ENCODE results near the gene PTPN18. TPM values are rescaled to one million over a fixed set of nuclear protein-coding genes. Genes with fewer than 3 reads are reported as not detected.

Gene PTPN18
- total RNA-seq, 2 donors from 2014 or later: 60.5 to 69.7 TPM

DNA sequence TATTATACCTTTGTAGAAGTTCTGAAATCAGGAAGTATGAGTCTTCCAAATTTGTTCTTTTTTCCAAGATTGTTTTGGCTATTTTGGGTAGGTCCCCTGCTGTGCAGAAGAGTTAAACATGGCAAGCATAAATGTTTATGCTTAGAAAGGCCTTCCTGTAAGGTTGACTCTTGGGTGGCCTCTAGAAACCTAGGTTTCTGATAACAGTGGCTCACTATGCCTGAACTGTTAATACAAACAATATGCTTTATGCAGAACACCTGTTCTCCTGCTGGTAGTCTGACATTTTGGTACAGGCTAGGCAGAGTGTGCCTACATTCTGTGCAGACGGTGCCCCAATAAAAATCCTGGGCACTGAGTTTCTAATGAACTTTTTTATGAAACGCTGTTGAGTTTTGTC is 10.1 kb downstream of the PTPN18 start:
- Mint-ChIP-seq H3K27ac (no peak overlapping the region), H3K4me3 (no peak overlapping the region), H3K36me3 (ENCODE audit: low read depth) (peaks cover 13% of the 10 kb centered on the region), H3K9me3 (no peaks in the 10 kb centered on the region), H3K27me3 (no peaks in the 10 kb centered on the region), H3K4me1 (peaks cover 12% of the 10 kb centered on the region)
- no peak for ATAC-seq (replicated peaks)

DNA sequence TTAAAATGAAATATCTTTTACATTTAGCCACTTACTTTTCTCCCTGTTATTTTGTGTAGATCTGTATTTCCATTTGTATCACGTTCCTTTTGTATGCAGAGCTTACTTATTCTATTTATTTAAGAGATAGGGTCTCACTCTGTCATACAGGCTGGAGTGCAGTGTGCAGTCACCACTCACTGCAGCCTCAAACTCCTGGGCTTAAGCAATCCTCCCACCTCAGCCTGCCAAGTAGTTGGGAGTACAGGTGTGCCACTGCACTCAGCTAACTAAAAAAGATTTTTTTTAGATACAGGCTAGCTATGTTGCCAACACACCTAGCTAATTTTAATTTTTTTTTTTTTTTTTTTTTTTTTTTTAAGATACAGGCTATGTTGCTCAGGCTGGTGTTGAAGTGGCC is 10.9 kb downstream of the PTPN18 start:
- Mint-ChIP-seq H3K27me3 (no peaks in the 10 kb centered on the region), H3K4me1 (peaks cover 17% of the 10 kb centered on the region), H3K9me3 (no peaks in the 10 kb centered on the region), H3K36me3 (ENCODE audit: low read depth) (peaks cover 21% of the 10 kb centered on the region), H3K27ac (no peak overlapping the region), H3K4me3 (no peak overlapping the region)
- ATAC-seq (replicated peaks): no peak

DNA sequence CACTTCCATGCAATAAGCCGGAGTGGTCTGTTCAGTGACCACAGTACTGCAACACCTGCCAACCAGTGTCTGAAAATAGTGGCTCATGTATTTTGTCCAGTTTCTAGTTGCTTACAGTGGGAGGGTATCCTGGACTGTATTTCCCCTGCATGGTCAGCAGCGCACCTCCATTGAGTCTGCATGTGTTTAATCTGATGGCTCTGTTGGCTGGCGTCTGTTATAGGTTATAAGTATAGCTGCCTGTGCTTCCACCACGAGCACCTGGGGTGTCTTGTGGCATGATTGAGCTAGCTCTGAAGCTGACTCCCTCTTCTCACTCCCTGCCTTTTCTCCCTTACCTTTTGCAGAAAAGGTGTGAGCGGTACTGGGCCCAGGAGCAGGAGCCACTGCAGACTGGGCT is 12.9 kb downstream of the PTPN18 start:
- H3K36me3 Mint-ChIP-seq (ENCODE audit: low read depth): peaks cover 36% of the 10 kb centered on the region
- H3K27ac Mint-ChIP-seq: no peak overlapping the region
- no peaks in the 10 kb centered on the region for H3K27me3 Mint-ChIP-seq
- ATAC-seq (replicated peaks): no peak
- no peaks in the 10 kb centered on the region for H3K9me3 Mint-ChIP-seq
- peaks cover 26% of the 10 kb centered on the region for H3K4me1 Mint-ChIP-seq
- H3K4me3 Mint-ChIP-seq: no peak overlapping the region

DNA sequence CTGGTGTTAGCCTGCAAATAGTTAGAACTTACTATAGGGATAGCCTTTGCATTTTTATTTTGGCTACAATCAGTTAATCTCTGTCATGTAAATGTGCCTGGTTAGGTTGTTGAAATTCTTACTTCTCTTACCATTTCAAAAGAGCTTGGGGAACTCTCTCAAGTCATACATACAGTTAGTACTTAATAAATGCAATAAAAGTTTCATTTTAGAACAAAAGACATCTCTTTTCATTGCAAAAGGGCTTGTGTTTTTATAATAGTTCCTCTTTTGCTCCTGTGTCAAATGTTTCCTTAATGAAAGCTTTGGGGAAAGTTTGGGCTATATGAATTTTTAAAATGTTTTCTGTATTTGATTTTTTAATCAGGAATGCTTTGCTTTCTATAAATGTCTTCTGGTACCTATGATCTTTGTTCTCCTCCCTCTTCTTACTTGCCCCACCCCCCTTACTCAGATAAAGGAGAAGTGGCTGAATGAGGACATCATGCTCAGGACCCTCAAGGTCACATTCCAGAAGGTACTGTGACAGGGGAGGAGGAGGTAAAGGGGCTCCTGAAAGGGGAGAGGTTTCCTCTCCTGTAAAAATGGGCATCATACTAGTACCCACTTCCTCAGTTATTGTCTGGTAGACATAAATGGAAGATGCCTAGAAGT is 13.6 kb downstream of the PTPN18 start:
- peak overlapping the region; percentile 99 for H3K27ac Mint-ChIP-seq
- H3K4me1 Mint-ChIP-seq: peaks cover 28% of the 10 kb centered on the region
- peak overlapping the region; percentile 95 for H3K4me3 Mint-ChIP-seq
- H3K36me3 Mint-ChIP-seq (ENCODE audit: low read depth): peaks cover 42% of the 10 kb centered on the region
- no peaks in the 10 kb centered on the region for H3K9me3 Mint-ChIP-seq
- no peaks in the 10 kb centered on the region for H3K27me3 Mint-ChIP-seq
- ATAC-seq (replicated peaks): no peak

DNA sequence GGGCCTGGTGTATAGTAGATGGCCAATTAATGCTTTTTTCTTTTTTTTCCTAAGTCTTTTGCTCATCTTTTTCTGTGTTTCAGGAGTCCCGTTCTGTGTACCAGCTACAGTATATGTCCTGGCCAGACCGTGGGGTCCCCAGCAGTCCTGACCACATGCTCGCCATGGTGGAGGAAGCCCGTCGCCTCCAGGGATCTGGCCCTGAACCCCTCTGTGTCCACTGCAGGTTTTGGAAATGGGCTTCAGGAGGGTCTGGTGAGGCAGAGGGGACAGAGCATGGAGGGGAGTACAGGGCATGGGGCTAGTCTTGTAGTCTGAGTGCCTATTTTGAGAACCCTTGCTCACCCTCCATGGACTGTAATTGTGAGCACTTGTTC is 14.1 kb downstream of the PTPN18 start:
- Mint-ChIP-seq H3K36me3 (ENCODE audit: low read depth) (peaks cover 47% of the 10 kb centered on the region), H3K4me1 (peaks cover 32% of the 10 kb centered on the region), H3K4me3 (peak overlapping the region; percentile 95), H3K27me3 (no peaks in the 10 kb centered on the region), H3K9me3 (no peaks in the 10 kb centered on the region), H3K27ac (peak overlapping the region; percentile 99)
- ATAC-seq (replicated peaks): no peak

DNA sequence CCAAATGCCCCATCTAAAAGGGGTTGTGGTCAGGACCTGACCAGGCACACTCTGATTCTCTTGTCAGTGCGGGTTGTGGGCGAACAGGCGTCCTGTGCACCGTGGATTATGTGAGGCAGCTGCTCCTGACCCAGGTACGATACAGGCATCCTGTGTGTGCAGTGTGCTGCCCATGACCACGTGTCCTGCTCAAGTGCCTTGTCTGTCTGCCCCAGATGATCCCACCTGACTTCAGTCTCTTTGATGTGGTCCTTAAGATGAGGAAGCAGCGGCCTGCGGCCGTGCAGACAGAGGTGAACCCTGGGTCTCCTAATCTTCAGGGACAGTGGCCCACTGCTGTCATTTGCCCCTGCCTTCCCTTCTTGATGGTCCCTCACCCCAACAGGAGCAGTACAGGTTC is 14.6 kb downstream of the PTPN18 start:
- Mint-ChIP-seq H3K9me3 (no peaks in the 10 kb centered on the region), H3K4me3 (peak overlapping the region; percentile 95), H3K36me3 (ENCODE audit: low read depth) (peaks cover 52% of the 10 kb centered on the region), H3K4me1 (peaks cover 35% of the 10 kb centered on the region), H3K27me3 (no peaks in the 10 kb centered on the region), H3K27ac (peak overlapping the region; percentile 99)
- ATAC-seq (replicated peaks): peak; percentile 58

DNA sequence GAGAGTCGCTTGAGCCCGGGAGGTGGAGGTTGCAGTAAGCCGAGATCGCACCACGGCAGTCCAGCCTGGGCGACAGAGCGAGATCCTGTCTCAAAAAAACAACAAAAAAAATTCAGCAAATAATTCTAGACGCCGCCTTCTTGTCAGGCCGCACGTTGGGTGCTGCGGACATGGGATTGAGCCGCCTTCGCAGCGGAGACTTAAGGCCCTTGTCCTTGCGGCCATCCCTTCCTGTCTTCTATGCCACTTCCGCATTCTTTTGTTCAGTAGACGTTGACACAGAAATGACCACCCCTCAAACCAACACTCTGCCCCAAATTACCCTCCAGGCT is 15.8 kb downstream of the PTPN18 start:
- ATAC-seq (replicated peaks): peak; percentile 41
- Mint-ChIP-seq H3K27me3 (no peaks in the 10 kb centered on the region), H3K9me3 (no peaks in the 10 kb centered on the region), H3K36me3 (ENCODE audit: low read depth) (peaks cover 61% of the 10 kb centered on the region), H3K4me1 (peaks cover 46% of the 10 kb centered on the region), H3K4me3 (peak overlapping the region; percentile 95), H3K27ac (peak overlapping the region; percentile 99)

DNA sequence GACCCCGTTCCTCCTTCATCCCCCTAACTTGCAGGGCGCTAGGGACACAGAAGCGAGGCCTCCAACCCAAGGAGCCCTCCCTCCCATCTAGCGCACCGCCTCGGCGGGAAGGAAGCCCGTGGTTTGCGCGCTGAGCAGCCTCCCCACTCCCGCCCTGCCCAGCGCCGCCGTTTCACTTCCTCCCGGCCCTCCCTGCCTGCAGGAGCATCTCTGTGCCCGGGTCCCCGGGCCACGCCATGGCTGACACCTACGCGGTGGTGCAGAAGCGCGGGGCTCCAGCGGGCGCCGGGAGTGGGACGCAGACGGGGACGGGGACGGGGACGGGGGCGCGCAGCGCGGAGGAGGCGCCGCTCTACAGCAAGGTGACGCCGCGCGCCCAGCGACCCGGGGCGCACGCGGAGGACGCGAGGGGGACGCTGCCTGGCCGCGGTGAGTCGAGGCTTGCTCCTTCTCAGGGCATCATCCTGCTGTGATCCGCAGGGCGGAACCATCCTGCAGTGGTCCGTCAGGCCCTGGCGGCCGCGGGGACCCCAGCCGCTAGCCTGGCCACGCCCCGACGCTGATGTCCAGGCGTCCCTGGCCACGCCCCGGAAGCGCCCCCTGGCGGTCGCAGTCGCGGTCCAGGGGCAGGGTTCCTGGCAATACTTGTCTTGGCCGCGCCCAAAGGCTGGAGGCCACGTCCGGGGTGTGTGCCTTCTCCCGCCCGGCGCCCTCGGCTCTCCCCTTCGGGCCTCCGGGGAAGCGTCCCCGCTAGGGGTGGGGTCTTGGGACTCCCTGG is 16.4 kb downstream of the PTPN18 start:
- no peaks in the 10 kb centered on the region for H3K27me3 Mint-ChIP-seq
- peak overlapping the region; percentile 99 for H3K27ac Mint-ChIP-seq
- ATAC-seq (replicated peaks): peak; percentile 71
- peaks cover 61% of the 10 kb centered on the region for H3K36me3 Mint-ChIP-seq (ENCODE audit: low read depth)
- H3K4me1 Mint-ChIP-seq: peaks cover 52% of the 10 kb centered on the region
- H3K9me3 Mint-ChIP-seq: no peaks in the 10 kb centered on the region
- peak overlapping the region; percentile 95 for H3K4me3 Mint-ChIP-seq

DNA sequence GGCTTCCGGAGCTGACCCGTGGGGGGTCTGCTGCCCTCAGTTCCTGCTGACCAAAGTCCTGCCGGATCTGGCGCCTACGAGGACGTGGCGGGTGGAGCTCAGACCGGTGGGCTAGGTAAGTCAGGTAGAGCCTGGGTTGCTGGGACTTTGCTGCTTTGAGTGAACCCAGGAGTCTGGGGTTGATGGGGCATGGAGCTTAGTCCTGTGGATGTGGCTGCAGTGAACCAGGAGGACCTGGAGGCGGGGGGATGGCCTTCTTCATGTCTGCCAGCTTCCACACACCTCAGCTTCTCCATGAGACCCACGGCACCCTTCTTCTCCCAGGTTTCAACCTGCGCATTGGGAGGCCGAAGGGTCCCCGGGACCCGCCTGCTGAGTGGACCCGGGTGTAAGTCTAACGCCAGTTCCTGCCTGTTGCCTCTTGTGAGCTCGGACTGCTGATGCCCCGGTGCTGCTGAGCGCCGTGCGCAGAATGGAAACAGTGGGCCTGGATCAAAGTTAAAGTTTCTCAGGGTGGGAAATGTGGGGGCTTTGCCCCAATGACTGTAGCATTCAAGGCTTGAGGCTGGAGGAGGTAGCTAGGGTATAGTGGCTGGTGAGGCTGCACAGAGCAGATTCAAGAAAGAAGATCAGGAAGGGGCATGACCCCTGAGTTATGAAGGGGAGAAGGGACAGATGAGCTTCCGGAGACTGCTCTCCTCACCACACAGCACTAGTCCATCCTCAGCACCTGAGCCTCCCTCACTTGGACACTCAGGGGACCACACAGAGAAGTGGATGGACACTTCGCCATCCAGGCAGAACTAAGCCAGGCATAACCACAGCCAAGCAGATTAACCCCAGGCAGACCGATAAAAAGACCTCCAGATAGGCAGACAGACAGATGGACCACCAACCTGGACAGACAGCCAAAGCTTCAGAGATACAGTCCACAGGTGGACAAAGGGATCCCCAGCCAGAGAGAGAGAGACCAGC is 17.3 kb downstream of the PTPN18 start:
- Mint-ChIP-seq H3K36me3 (ENCODE audit: low read depth) (peaks cover 61% of the 10 kb centered on the region), H3K4me1 (peaks cover 57% of the 10 kb centered on the region), H3K27ac (peak overlapping the region; percentile 83), H3K9me3 (no peaks in the 10 kb centered on the region), H3K27me3 (no peaks in the 10 kb centered on the region), H3K4me3 (peak overlapping the region; percentile 95)
- no peak for ATAC-seq (replicated peaks)

DNA sequence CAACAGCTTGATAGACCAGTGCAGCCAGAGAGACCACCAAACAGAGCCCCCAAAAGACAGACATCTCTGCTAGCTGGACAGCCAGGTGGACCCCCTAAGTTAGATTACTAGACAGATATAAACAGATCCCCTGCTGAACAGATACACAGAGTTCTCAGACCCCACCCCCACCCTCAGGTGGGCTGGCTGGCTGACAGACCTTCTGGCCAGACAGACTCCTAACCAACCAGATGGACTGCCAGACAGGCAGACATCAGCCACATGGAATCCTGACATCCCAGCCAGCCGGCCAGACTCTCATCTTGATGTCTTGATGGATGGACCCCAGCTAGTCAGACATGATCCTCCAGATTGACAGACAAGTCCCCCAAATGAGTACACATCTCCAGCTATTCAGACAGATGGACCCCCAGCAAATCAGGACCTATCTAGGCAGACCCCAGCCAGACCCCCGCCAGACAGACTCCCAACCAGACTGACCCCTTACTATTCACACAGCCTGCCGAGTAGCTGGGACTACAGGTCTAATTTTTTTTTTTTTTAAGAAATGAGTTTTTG is 18.0 kb downstream of the PTPN18 start:
- Mint-ChIP-seq H3K27me3 (no peaks in the 10 kb centered on the region), H3K4me1 (peaks cover 57% of the 10 kb centered on the region), H3K4me3 (peak overlapping the region; percentile 95), H3K36me3 (ENCODE audit: low read depth) (peaks cover 61% of the 10 kb centered on the region), H3K9me3 (no peaks in the 10 kb centered on the region), H3K27ac (peak overlapping the region; percentile 83)
- no peak for ATAC-seq (replicated peaks)

DNA sequence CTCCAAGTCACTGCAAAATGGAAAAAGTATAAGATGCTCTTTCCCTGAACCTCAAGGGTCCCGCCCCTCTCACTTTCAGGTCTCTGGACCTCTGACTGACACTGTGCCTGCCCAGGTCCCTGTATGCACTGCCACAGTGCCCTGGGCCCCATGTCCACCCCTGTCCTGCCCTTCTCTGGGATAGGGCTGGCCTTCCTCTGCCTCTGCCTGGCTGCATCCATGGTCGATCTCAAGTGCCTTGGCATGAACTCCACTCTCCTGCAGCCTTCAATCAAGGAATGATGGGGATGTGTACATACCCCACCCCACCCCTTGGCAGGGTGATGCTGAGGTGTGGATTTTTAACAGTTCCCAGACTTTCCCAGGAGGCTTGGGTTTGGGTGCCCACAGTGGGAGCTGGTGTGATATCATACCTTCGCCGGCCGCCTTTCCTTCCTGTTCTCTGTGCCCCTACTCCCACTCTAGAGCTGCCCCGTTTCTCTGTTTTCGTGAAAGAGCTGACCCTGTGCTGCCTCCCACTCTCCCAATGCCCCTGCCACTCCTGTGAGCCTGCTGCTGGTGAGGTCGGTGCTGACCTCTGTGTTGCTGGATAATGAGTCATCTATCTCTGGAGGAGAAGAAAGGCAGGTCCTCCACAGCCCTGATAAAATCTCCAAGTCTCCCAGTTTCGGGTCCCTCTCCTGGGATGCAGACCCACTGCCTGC is 18.9 kb downstream of the PTPN18 start:
- no peaks in the 10 kb centered on the region for H3K9me3 Mint-ChIP-seq
- H3K27me3 Mint-ChIP-seq: no peaks in the 10 kb centered on the region
- H3K4me3 Mint-ChIP-seq: peak overlapping the region; percentile 95
- peaks cover 64% of the 10 kb centered on the region for H3K36me3 Mint-ChIP-seq (ENCODE audit: low read depth)
- H3K4me1 Mint-ChIP-seq: peaks cover 62% of the 10 kb centered on the region
- ATAC-seq (replicated peaks): no peak
- H3K27ac Mint-ChIP-seq: peak overlapping the region; percentile 83

DNA sequence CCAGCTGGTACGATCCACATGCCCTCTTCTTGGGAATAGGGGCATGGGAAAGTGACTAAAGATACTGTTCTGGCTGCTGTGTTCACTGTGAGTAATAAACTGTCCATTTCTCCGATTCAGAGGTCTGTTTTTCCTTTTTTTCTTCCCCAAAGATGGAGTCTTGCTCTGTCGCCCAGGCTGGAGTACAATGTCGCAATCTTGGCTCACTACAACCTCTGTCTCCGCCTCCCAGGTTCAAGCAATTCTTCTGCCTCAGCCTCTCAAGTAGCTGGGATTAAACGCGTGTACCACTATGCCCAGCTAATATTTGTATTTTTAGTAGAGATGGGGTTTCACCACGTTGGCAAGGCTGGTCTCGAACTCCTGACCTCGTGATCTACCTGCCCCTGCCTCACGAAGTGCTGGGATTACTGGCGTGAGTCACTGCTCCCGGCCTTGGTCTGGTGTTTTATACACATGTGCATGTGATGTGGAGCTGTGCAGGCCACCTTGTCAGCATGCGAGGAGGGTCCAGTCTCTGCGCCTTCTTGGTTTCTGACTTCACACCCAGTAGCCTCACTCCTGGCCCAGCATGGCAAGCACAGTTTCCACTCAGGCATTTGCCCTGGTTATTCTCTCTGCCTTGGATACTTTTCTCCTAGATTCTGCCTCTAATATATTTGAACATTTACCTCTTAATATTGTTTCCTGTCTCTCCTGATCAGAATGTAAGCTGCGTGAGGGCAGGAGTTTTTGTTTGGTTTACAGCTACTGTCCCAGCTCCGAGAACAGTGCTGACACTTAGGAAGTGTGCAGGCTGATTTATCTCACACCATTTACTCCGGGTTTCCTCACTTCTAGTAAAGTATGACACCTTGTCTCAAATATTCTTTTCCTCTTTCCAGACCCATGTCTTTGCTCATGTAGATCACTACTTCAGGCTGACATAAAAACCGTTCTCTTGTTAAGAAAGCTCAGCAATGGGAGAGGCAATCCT is 19.7 kb downstream of the PTPN18 start:
- ATAC-seq (replicated peaks): no peak
- peak overlapping the region; percentile 95 for H3K4me3 Mint-ChIP-seq
- H3K36me3 Mint-ChIP-seq (ENCODE audit: low read depth): peaks cover 64% of the 10 kb centered on the region
- H3K4me1 Mint-ChIP-seq: peaks cover 62% of the 10 kb centered on the region
- H3K9me3 Mint-ChIP-seq: no peaks in the 10 kb centered on the region
- peak overlapping the region; percentile 83 for H3K27ac Mint-ChIP-seq
- no peaks in the 10 kb centered on the region for H3K27me3 Mint-ChIP-seq
